ENCODE results near the gene MARCO.
"Not testable (repeated sequence)": the region's sequence is repeated elsewhere in the genome, so short reads cannot be mapped to it uniquely, and the experiment has no call there.

DNA sequence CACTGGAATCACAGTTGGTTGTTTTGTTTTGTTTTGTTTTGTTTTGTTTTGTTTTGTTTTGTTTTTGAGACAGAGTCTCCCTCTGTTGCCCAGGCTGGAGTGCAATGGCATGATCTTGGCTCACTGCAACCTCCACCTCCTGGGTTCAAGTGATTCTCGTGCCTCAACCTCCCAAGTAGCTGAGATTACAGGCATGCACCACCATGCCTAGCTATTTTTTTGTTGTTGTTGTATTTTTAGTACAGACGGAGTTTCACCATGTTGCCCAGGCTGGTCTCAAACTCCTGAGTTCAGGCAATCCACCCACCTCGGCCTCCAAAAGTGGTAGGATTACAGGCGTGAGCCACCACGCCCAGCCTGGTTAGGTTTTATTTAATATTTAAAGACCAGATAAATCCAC lies 95.9 kb downstream of the MARCO start:
- not testable (repeated sequence) for TF ChIP-seq SP1 (IDR thresholded peaks at IDR 0.05); NFRKB (IDR thresholded peaks at IDR 0.05); FOXM1 (IDR thresholded peaks at IDR 0.05; ENCODE audit: borderline replicate concordance); FOXA1 (IDR thresholded peaks at IDR 0.05); ELF4 (IDR thresholded peaks at IDR 0.05); LEF1 (IDR thresholded peaks at IDR 0.05; ENCODE audit: borderline replicate concordance); HDGF (IDR thresholded peaks at IDR 0.05; ENCODE audit: borderline replicate concordance); BHLHE40 (IDR thresholded peaks at IDR 0.05; ENCODE audit: borderline replicate concordance); ARNT (IDR thresholded peaks at IDR 0.05); SUZ12 (IDR thresholded peaks at IDR 0.05)

Data from HEK293T (cell line).